NCI-H226 (cell line): ENCODE results near the gene NAPSA.
"Not testable (repeated sequence)": the region's sequence is repeated elsewhere in the genome, so short reads cannot be mapped to it uniquely, and the experiment has no call there.

Experiments
- DNase-seq: peaks from one replicate; pipeline ENCODE4 v3.0.0-alpha.2; 2015

NAPSA gene

GRCh38 chr19:50358483-50359327, 6.7 kb downstream of the NAPSA start:
- DNase-seq, result no peak

- peak; percentile 33 for DNase-seq
These were observed 8.0 kb downstream of the NAPSA start for GRCh38 chr19:50357178-50358100.

GRCh38 chr19:50356691-50357177, 8.7 kb downstream of the NAPSA start:
- no peak for DNase-seq

- not testable (repeated sequence) for DNase-seq
These were observed 12.0 kb downstream of the NAPSA start for GRCh38 chr19:50353487-50353880.

GRCh38 chr19:50352242-50352641, 13.2 kb downstream of the NAPSA start:
- no peak for DNase-seq

GRCh38 chr19:50349277-50350057, 16.0 kb downstream of the NAPSA start:
- no peak for DNase-seq

GRCh38 chr19:50347089-50347581, 18.3 kb downstream of the NAPSA start:
- DNase-seq, result not testable (repeated sequence)

- no peak for DNase-seq
These were observed 20.6 kb downstream of the NAPSA start for GRCh38 chr19:50344661-50345318.

- DNase-seq, result no peak
These were observed 24.3 kb downstream of the NAPSA start for GRCh38 chr19:50341091-50341564.

- DNase-seq, result no peak
These were observed 25.1 kb downstream of the NAPSA start for GRCh38 chr19:50340331-50340730.

GRCh38 chr19:50337031-50337430, 28.4 kb downstream of the NAPSA start:
- DNase-seq, result not testable (repeated sequence)

- no peak for DNase-seq
These were observed 30.6 kb downstream of the NAPSA start for GRCh38 chr19:50334741-50335421.

- DNase-seq, result no peak
These were observed 31.5 kb downstream of the NAPSA start for GRCh38 chr19:50333737-50334617.

- no peak for DNase-seq
These were observed 32.2 kb downstream of the NAPSA start for GRCh38 chr19:50333235-50333736.

- DNase-seq, result no peak
These were observed 33.0 kb downstream of the NAPSA start for GRCh38 chr19:50332244-50333038.

GRCh38 chr19:50331994-50332243, 33.5 kb downstream of the NAPSA start:
- DNase-seq, result no peak

- DNase-seq, result no peak
These were observed 34.0 kb downstream of the NAPSA start for GRCh38 chr19:50331221-50331993.

- peak; percentile 18 for DNase-seq
These were observed 34.9 kb downstream of the NAPSA start for GRCh38 chr19:50330365-50331078.
